GM12865 (cell line): ENCODE measurements around the gene RBM27.
A peak's percentile ranks its signal among the peaks of the same experiment; 100 is the strongest.
"Not testable (repeated sequence)": the region's sequence is repeated elsewhere in the genome, so short reads cannot be mapped to it uniquely, and the experiment has no call there.

Source experiments
- DNase-seq: peaks from one replicate; pipeline ENCODE4 v3.0.0; 2010; ENCODE audit warnings: low read depth
- H3K4me3 ChIP-seq: 2 replicates; pipeline ENCODE4 v1.5.1; 2011; ENCODE audit warnings: mild to moderate bottlenecking, low read depth, low read length, control low read depth
- CTCF ChIP-seq: IDR thresholded peaks from 2 replicates; pipeline ENCODE4 v1.5.1; 2011; ENCODE audit warnings: low read length, control low read depth, low read depth, inconsistent platforms; ENCODE audit not compliant: insufficient read depth; ENCODE audit errors: missing control alignments

Gene RBM27

GRCh38 chr5:146203011-146203871 is at the start of gene RBM27:
TSS of gene RBM27 (plus strand) at chr5:146203605. CDS start at chr5:146203766, 161 bp downstream.
- DNase-seq: peak; percentile 99
- no peak for TF ChIP-seq CTCF
- H3K4me3 ChIP-seq: peak within 1 kb of the TSS; percentile 93

GRCh38 chr5:146158255-146158654 is 45.1 kb upstream of the RBM27 start:
- no peak overlapping the region for H3K4me3 ChIP-seq
- no peak for TF ChIP-seq CTCF
- no peak for DNase-seq

- no peak overlapping the region for H3K4me3 ChIP-seq
- no peak for TF ChIP-seq CTCF
- DNase-seq: no peak
Observed at GRCh38 chr5:146164382-146164781, 39.0 kb upstream of the RBM27 start.

GRCh38 chr5:146165460-146165859 is 37.9 kb upstream of the RBM27 start:
- DNase-seq: no peak
- no peak for TF ChIP-seq CTCF
- no peak overlapping the region for H3K4me3 ChIP-seq

- TF ChIP-seq CTCF: no peak
- DNase-seq: no peak
- no peak overlapping the region for H3K4me3 ChIP-seq
Observed at GRCh38 chr5:146165903-146166302, 37.5 kb upstream of the RBM27 start.

- TF ChIP-seq CTCF: no peak
- DNase-seq: no peak
- H3K4me3 ChIP-seq: no peak overlapping the region
Observed at GRCh38 chr5:146169076-146169475, 34.3 kb upstream of the RBM27 start.

GRCh38 chr5:146173049-146173448 is 30.4 kb upstream of the RBM27 start:
- DNase-seq: peak; percentile 83
- H3K4me3 ChIP-seq: not testable (repeated sequence)
